Fibroblast of villous mesenchyme (primary cell): ENCODE measurements around the gene BCO1. TPM values are rescaled to one million over a fixed set of nuclear protein-coding genes. Genes with fewer than 3 reads are reported as not detected.

Experiments
- DNase-seq: peaks from one replicate; pipeline ENCODE4 v3.0.0-alpha.2; 2010; ENCODE audit warnings: low read depth
- H3K4me3 ChIP-seq: 2 replicates; pipeline ENCODE4 v1.5.1; 2011; ENCODE audit warnings: low read depth, mild to moderate bottlenecking, low read length
- CTCF ChIP-seq: IDR thresholded peaks from 2 replicates; pipeline ENCODE4 v1.5.1; 2012; ENCODE audit warnings: low read depth, mild to moderate bottlenecking, low read length; ENCODE audit not compliant: insufficient read depth
- total RNA-seq: library from RNA; depleted of rRNA; stranded (reverse); fragments of >200 nt; gene quantifications from 2 replicates; pipeline ENCODE4 v1.2.3, GENCODE V29; 2012

Gene BCO1
- total RNA-seq, 1 donor, result not detected

GRCh38 chr16:81266680-81267095 lies 28.2 kb downstream of the BCO1 start:
- H3K4me3 ChIP-seq, result no peak overlapping the region
- TF ChIP-seq CTCF, result no peak
- no peak for DNase-seq

- no peak for DNase-seq
- no peak overlapping the region for H3K4me3 ChIP-seq
- no peak for TF ChIP-seq CTCF
Measured at GRCh38 chr16:81268509-81268908, 30.0 kb downstream of the BCO1 start.

GRCh38 chr16:81273223-81273950 lies 34.9 kb downstream of the BCO1 start:
- TF ChIP-seq CTCF, result no peak
- no peak for DNase-seq
- no peak overlapping the region for H3K4me3 ChIP-seq

- no peak for TF ChIP-seq CTCF
- DNase-seq, result no peak
- no peak overlapping the region for H3K4me3 ChIP-seq
Measured at GRCh38 chr16:81275064-81275532, 36.6 kb downstream of the BCO1 start.

- no peak for TF ChIP-seq CTCF
- H3K4me3 ChIP-seq, result no peak overlapping the region
- DNase-seq, result no peak
Measured at GRCh38 chr16:81275795-81276194, 37.3 kb downstream of the BCO1 start.

GRCh38 chr16:81276323-81276722 lies 37.8 kb downstream of the BCO1 start:
- no peak for DNase-seq
- TF ChIP-seq CTCF, result no peak
- no peak overlapping the region for H3K4me3 ChIP-seq

- no peak for TF ChIP-seq CTCF
- no peak for DNase-seq
- no peak overlapping the region for H3K4me3 ChIP-seq
Measured at GRCh38 chr16:81277541-81278080, 39.1 kb downstream of the BCO1 start.
